HG03066 (cell line): ENCODE results near the gene PSMD8.

Experiments
- ATAC-seq: cut with Tn5 transposase; IDR thresholded peaks from one replicate; pipeline ENCODE4 v1.9.1; 2021; ENCODE audit warnings: low read depth; ENCODE audit not compliant: unreplicated experiment

Gene PSMD8

GRCh38 chr19:38433268-38433733 is 58.9 kb downstream of the PSMD8 start, which contains the start of gene RYR1:
RYR1 (plus strand) TSS chr19:38433691; CDS start chr19:38433830, 139 bp downstream.
- ATAC-seq, result no peak
